Heart left ventricle (tissue), 13 donors: ENCODE data around the gene WDR90.

ENCODE experiments used
- CTCF ChIP-seq, 12 donors: fragments of 200-600 bp; sonication (generic) in 4 of 12; IDR thresholded peaks; one replicate each; pipeline versions ENCODE4 v1.5.0 to v1.8.0; 2018 to 2022; ENCODE audit warnings: antibody characterized with exemption in 12 of 12, mild to moderate bottlenecking in 5 of 12
- POLR2A ChIP-seq, 2 donors: fragments of 450-650 bp; IDR thresholded peaks; one replicate each; pipeline ENCODE4 v1.6.1; 2017; ENCODE audit warnings: antibody characterized with exemption in 2 of 2, mild to moderate bottlenecking in 2 of 2, moderate library complexity in 2 of 2
- donor health status: ischemic (EF 13 %, LVEDD 7.1; RV severe dilation, severe dysfunction).
- donor health status: DM: no; HTN: yes; CAD: no.
- donor health status: DM: no; HTN: no; CAD: no.
- donor health status: ischemic (EF 25% LVEDD 6.9; RV normal size, moderate dysfunction).
- donor health status: ischemic (EF 25% LVEDD 5.7; RV mildly dilated, moderate dysfunction).
- donor health status: ischemic (EF 35%, LVEDD 5.7; RV mildly dilated, moderate dysfunction).
- donor health status: nonischemic (EF 11% LVEDD 7.7; RV severe dilation, severe dysfunction).
- donor health status: DM: yes; HTN: yes; CAD: no.
- donor health status: PGD.
- donor health status: ischemic (EF 29% LVEDD 5.4; RV normal size, mild dysfunction).
- donor health status: nonischemic (EF 23%, LVEDD 6.1; RV moderate dilation, normal function).

GRCh38 chr16:646679-647172, 2.4 kb upstream of the WDR90 start:
- no peak for TF ChIP-seq CTCF (IDR thresholded peaks at IDR 0.05)
- no peak for TF ChIP-seq POLR2A (IDR thresholded peaks at IDR 0.05)
